NAMALWA (cell line): ENCODE data around the gene HGF.
"Not testable (repeated sequence)": the region's sequence is repeated elsewhere in the genome, so short reads cannot be mapped to it uniquely, and the experiment has no call there.

Experiments used
- DNase-seq: peaks from one replicate; pipeline ENCODE4 v3.0.0-alpha.2; 2015; ENCODE audit warnings: low spot score

Gene HGF

GRCh38 chr7:81776161-81776560 lies 6.3 kb upstream of the HGF start:
- no peak for DNase-seq

GRCh38 chr7:81775560-81775959 lies 5.7 kb upstream of the HGF start:
- DNase-seq, result no peak

DNA sequence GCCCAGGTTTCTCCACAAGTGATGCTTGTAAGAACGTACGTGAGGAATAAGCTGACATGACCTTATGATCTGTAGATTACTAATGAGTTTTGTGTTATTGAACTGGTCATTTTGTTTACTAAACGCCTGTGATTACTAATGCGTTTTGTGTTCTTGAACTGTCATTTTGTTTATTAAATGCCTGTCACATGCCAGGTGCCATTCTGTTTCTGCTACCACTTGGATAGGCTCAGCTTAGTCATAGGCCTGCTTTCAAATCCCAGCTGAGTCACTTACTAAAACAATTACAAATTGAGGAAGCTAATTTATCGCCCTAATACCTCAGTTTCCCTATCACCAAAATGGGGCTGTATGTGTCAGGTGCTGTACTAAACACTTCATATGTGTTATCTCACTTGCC lies 4.7 kb upstream of the HGF start:
- no peak for DNase-seq

DNA sequence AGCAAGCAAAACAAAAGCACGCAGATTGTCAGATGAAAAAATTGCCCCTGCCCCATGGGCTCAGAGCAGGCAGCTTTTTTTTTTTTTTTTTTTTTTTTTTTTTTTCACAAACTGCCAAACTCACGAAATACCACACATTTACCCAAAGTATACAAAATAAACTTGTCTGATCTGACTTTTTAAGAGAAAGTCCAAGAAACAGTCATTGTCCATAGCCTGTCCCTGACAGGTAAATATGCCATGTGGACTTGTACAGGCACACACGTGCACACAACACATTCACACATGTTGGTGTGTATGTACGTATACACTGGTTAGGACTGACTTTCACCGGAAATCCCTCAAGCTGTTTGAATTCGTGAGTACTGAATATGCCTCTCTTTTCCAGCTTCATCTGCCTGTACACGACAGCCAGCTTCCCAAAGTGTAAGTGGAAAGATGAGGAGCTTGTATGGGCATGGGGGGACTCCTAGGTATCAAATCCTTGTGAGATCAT lies 929 bp upstream of the HGF start:
- DNase-seq, result no peak

GRCh38 chr7:81768951-81769778 lies 682 bp downstream of the HGF start:
- DNase-seq, result peak; percentile 33

DNA sequence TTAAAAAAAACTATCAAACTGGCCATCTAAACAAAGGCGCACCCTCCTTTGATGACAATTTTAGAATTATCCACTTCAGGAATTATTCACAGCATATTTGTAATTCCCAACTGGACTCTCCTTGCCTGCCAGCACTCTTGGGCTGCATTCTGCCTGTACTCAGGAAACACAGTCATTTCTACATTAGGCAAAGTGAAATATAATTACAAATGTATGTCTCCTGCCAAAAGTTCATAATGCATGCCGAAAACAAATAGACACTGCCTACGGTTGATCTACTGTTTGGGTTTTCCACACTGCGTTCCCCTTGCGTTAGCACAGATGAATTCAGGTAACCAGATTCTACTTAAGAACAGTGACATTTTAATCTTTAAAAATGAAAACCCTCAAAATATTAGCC lies 1.9 kb downstream of the HGF start:
- DNase-seq, result no peak

- DNase-seq, result no peak
Measured at GRCh38 chr7:81761821-81762220, 8.0 kb downstream of the HGF start.

DNA sequence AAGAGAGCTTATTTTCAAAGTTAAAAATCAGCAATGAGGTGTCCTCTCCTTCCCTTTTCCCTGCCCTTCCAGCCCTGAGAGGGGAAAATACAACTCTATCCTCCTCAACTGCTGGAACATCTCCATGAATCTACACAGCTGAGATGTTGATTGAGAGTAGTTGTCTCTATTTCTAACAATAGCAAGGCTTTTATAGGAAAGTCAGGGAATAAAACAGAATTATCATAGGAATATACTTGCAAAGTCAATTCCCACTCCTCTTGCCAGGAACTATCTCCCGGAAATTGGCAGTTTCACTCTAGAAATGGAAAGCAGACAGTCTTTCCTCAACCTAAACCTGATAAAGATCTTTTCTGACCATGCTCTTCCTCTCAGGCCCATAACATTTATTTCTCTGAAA lies 8.8 kb downstream of the HGF start:
- DNase-seq, result no peak

DNA sequence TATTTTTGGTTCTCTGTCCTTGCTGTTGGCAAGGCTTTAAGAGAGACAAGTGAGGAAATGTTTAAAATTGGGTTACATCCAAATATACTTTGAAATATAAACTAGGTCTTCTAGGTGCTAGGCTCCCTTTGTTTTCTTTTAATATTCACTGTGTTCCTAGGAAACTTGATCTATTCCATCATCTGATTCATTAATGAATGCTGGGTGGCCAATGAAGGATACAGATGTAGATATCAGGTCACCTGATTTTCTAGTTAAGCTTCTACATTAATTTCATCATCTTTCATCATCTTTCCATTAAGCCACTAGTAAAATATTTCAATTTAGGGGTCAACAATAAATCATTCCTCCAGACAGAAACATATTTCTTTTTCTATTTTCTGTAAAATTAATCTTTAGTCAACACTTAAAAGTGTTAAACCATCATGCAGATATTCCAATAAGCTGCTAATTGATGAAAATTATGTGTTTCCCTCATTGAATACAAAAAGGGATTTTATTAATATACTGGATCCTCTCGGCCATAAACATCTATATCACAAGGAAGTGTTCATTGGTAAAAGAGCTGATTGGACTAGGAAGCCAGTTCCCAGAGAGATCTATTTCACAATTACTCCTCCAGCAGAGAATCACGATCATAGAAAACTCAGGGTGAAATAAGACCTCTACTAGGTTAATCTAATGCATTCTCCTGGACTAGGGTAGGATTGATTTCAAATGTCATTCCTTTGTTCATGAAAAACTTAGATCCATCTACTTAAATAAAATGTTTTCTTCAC lies 14.7 kb downstream of the HGF start:
- DNase-seq, result no peak

DNA sequence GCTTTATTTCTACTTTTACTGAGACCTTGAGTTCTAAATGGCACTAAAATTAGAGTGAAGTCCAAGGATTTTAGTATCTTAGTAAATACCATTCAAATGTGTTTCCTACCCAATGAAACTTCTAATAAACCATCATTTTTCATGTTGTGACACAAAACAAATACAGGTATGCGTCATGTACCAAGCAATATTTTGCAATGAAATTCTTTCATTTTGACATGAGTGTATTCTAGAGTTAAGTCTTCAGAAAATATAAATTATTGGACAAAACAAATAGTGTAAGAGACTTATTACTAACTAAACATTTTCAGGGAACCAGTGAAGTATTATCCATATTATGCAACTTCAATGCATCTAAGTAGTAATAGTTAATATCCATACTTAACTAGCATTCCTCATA lies 16.5 kb downstream of the HGF start:
- DNase-seq, result no peak

- no peak for DNase-seq
Measured at GRCh38 chr7:81752318-81752714, 17.5 kb downstream of the HGF start.

DNA sequence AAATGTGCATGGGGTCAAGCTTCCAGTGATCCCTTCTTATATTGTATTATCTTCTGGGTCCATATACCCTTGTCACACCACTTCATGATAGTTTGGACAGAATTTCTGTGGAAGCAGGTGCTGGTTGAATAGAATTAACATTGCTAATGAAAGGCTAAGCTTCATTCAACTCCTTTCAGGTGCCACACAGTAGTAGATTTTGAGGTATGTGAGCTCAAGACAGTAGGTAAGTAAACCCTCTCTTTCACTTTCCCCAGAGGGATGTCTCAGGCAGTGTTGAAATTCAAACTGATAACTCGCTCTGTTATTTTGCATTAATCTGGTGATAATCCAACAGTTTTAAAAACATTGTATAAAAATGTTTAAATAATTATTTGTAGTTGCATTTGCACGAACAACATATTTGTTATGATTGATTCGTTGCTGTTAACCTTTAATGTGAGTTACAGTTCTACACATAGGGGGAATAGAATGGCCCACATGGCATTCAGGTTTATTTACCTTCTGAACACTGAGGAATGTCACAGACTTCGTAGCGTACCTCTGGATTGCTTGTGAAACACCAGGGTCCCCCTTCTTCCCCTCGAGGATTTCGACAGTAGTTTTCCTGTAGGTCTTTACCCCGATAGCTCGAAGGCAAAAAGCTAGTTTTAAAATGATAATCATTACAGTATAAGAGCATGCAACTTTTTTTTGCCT lies 18.1 kb downstream of the HGF start:
- no peak for DNase-seq

DNA sequence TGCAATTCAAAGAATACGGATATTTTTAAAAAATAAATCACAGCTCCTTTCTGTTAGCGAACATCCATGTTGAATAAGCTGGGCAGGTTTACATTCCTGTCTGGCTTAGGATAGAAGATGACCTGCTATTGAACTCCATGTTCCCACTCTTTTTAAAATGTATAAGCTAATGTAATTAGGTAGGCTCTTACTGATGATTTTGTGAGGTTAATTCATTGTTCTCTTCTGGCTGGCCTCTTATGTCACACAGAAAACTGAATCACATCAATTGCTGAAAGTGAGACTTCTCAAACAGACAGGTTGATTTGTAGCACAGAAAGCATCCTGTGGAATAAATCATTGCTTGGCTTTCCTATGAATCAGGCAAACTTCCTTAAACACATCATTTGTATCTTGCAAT lies 24.2 kb downstream of the HGF start:
- DNase-seq, result no peak

GRCh38 chr7:81744389-81744788 lies 25.5 kb downstream of the HGF start:
- no peak for DNase-seq

- no peak for DNase-seq
Measured at GRCh38 chr7:81743665-81744064, 26.2 kb downstream of the HGF start.

- no peak for DNase-seq
Measured at GRCh38 chr7:81743201-81743600, 26.6 kb downstream of the HGF start.

DNA sequence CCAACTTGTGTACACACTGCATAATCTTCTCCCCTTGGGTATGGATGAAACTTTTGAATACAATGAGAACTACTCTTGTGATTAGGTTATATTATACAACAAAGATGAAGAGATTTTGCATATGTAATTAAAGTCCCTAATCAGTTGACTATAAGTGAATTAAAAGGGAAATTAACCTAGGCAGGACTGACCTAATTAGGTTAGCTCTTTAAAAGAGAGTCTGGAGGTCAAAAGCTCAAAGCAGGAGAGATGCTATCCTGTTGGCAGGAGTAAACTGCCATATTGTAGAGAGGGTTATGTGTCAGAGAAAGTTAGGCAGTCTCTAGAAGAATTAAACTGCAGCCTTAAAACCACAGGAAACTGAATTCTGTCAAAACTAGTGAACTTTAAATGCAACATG lies 29.4 kb downstream of the HGF start:
- no peak for DNase-seq

GRCh38 chr7:81736091-81736490 lies 33.8 kb downstream of the HGF start:
- no peak for DNase-seq

GRCh38 chr7:81725812-81726127 lies 44.1 kb downstream of the HGF start:
- DNase-seq, result no peak

DNA sequence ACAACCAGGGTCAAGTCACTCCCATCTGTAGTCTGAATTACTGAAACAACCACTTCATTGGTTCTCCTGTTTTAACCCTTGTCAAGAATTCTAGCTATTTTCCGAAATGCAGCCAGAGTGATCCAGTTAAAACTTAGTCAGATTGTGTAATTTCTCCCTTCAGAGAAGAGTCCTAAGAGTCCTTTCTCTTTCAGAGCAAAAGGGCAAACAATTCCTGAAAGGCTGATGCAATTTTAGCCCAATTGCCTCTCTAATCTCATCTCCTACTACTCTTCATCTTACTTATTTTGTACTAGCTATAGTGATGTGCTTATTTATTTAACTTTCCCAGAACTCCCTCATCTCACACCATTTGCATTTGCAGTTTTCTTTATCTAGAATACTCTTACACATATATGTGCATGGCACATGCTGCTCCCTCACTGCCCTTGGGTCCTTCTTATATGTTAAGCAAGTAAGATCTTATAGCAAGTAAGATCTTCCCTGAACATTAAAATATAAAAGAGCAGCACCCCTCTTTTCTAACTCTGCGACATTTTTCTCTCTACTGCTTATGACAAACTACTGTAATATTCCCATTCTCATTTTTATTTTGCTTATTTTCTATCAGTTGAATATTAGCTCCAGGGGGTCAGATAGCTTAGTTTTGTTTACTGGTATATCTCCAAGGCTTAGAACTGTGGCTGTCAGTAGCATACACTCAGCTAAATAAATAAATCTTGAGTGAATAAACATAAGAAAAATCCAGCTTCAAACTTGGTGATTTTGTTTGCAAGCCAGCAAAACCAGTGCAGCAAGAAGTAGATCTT lies 44.6 kb downstream of the HGF start:
- DNase-seq, result no peak

DNA sequence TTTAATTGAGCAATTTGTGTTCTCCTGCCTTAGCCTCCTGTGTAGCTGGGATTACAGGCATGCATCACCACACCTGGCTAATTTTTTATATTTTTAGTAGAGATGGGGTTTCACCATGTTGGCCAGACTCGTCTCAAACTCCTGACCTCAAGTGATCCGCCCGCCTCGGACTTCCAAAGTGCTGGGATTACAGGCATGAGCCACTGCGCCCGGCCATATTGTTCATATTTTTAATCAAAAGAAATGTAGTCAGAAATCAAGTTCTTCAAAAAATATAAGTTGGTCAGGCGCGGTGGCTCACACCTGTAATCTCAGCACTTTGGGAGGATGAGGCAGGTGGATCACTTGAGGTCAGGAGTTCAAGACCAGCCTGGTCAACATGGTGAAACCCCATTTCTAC lies 47.6 kb downstream of the HGF start:
- not testable (repeated sequence) for DNase-seq

DNA sequence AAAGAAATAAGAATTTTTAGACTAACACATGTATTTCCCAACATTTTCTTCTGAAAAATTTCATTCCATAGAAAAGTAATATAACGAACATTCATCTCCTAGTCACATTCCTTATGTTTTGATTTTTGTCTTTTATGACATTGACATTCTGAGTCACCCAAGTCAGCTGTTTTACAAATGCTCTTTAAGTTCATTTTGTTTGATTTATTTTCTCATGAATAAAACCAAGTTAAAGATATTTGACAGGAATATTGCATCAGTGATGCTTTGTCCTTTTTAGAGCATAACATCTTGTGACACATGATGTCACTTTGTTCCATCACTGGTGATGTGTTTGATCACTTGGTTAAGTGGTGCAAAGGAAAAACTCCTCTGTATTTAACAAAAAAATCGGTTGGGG lies 48.4 kb downstream of the HGF start:
- no peak for DNase-seq
